SK-N-SH (cell line): ENCODE results near the gene RNF19B. TPM values are rescaled to one million over a fixed set of nuclear protein-coding genes. Genes with fewer than 3 reads are reported as not detected.

Experiments used
- CTCF ChIA-PET: fragments of 300-600, 350-600 bp; formaldehyde crosslinking; extraction: SDS; loops from one replicate; lab custom pipeline; 2021; lab: Yijun Ruan, JAX
- POLR2A ChIA-PET: fragments of 350-600 bp; sonication (Branson Sonifier 250); formaldehyde crosslinking; extraction: SDS; loops from one replicate; lab custom pipeline; 2020; ENCODE audit warnings: antibody characterized with exemption, inconsistent platforms; lab: Yijun Ruan, JAX
- DNase-seq: peaks from one replicate; pipeline ENCODE4 v3.0.0; 2012
- H2AFZ ChIP-seq: fragments of 200-600 bp; sonication (generic); 2 replicates; pipeline ENCODE4 v1.8.1; 2016; ENCODE audit warnings: antibody characterized with exemption, mild to moderate bottlenecking, low read depth
- H3F3A ChIP-seq: fragments of 200-600 bp; sonication (generic); replicated peaks from 2 replicates; pipeline ENCODE3; 2016; ENCODE audit warnings: antibody characterized with exemption, mild to moderate bottlenecking; ENCODE audit not compliant: insufficient read depth
- H3K27ac ChIP-seq, 2 experiments: fragments of 200-500 bp in 1 of 2; fragments of 200-600 bp in 1 of 2; sonication (Bioruptor generic) in 1 of 2; sonication (generic), shearing (Covaris generic) in 1 of 2; 2 replicates each; pipeline versions ENCODE4 v1.5.1 to v1.6.1; 2014 to 2016; ENCODE audit warnings: low read depth in 2 of 2, inconsistent platforms in 1 of 2, low read length in 1 of 2, mild to moderate bottlenecking in 1 of 2, mixed read lengths in 1 of 2
- H3K27me3 ChIP-seq: fragments of 200-600 bp; sonication (generic), shearing (Covaris generic); 2 replicates; pipeline ENCODE4 v1.6.1; 2016; ENCODE audit warnings: mixed run types; ENCODE audit not compliant: insufficient read depth
- H3K36me3 ChIP-seq, 2 experiments: fragments of 200-500 bp in 1 of 2; fragments of 200-600 bp in 1 of 2; sonication (Bioruptor generic) in 1 of 2; sonication (generic) in 1 of 2; replicated peaks in 1 of 2; 2 replicates each; pipeline versions ENCODE3 to v1.5.1; 2014 to 2016; ENCODE audit warnings: low read length in 1 of 2, mild to moderate bottlenecking in 1 of 2; ENCODE audit not compliant: insufficient read depth in 2 of 2, control insufficient read depth in 1 of 2
- H3K4me1 ChIP-seq, 2 experiments: fragments of 200-500 bp in 1 of 2; fragments of 200-600 bp in 1 of 2; sonication (Bioruptor generic) in 1 of 2; sonication (generic), shearing (Covaris generic) in 1 of 2; 2 replicates each; pipeline versions ENCODE4 v1.5.1 to v1.6.1; 2014 to 2016; ENCODE audit warnings: low read depth in 1 of 2, low read length in 1 of 2, mixed run types in 1 of 2; ENCODE audit not compliant: insufficient read depth in 2 of 2, control insufficient read depth in 1 of 2
- H3K4me2 ChIP-seq: fragments of 200-600 bp; sonication (generic), shearing (Covaris generic); 2 replicates; pipeline ENCODE4 v1.6.1; 2017; ENCODE audit warnings: mixed run types
- H3K4me3 ChIP-seq, 2 experiments: fragments of 200-500 bp in 1 of 2; fragments of 200-600 bp in 1 of 2; sonication (Bioruptor generic) in 1 of 2; sonication (generic), shearing (Covaris generic) in 1 of 2; 2 replicates each; pipeline versions ENCODE4 v1.5.1 to v1.8.1; 2014 to 2016; ENCODE audit warnings: low read depth in 2 of 2, inconsistent platforms in 1 of 2, low read length in 1 of 2, mild to moderate bottlenecking in 1 of 2, mixed read lengths in 1 of 2, moderate library complexity in 1 of 2
- H3K79me2 ChIP-seq: fragments of 200-600 bp; sonication (generic); 2 replicates; pipeline ENCODE4 v1.8.1; 2017; ENCODE audit warnings: mild to moderate bottlenecking; ENCODE audit not compliant: insufficient read depth
- H3K9ac ChIP-seq: fragments of 200-600 bp; sonication (generic); 2 replicates; pipeline ENCODE4 v1.6.1; 2017; ENCODE audit warnings: mixed run types
- H3K9me2 ChIP-seq: fragments of 200-600 bp; sonication (generic); 2 replicates; pipeline ENCODE4 v1.6.1; 2017; ENCODE audit warnings: mixed run types
- H3K9me3 ChIP-seq: fragments of 200-600 bp; sonication (generic); 2 replicates; pipeline ENCODE4 v1.6.1; 2017; ENCODE audit warnings: mixed run types, mild to moderate bottlenecking, moderate library complexity
- H4K20me1 ChIP-seq: fragments of 200-600 bp; sonication (generic); 2 replicates; pipeline ENCODE4 v1.6.1; 2017; ENCODE audit warnings: mild to moderate bottlenecking, mixed run types; ENCODE audit not compliant: insufficient read depth
- CTCF ChIP-seq: fragments of 200-600 bp; sonication (generic); IDR thresholded peaks from 2 replicates; pipeline ENCODE4 v1.6.1; 2017; ENCODE audit warnings: antibody characterized with exemption, mild to moderate bottlenecking, moderate library complexity
- ELF1 ChIP-seq: IDR thresholded peaks from 2 replicates; pipeline ENCODE4 v1.4.0; 2012
- EP300 ChIP-seq, 2 experiments: IDR thresholded peaks; 2 replicates each; pipeline versions ENCODE4 v1.4.0 to v1.6.1; 2012; ENCODE audit warnings: borderline replicate concordance in 1 of 2, low read depth in 1 of 2, low read length in 1 of 2
- FOSL2 ChIP-seq: IDR thresholded peaks from 2 replicates; pipeline ENCODE4 v1.4.0; 2012; ENCODE audit warnings: low read depth, mild to moderate bottlenecking, moderate library complexity, borderline replicate concordance
- FOXM1 ChIP-seq: IDR thresholded peaks from 2 replicates; pipeline ENCODE4 v1.4.0; 2012; ENCODE audit warnings: low read depth, mild to moderate bottlenecking
- JUND ChIP-seq: IDR thresholded peaks from 2 replicates; pipeline ENCODE4 v1.4.0; 2012
- MAX ChIP-seq: IDR thresholded peaks from 2 replicates; pipeline ENCODE4 v1.4.0; 2012; ENCODE audit warnings: low read depth
- NFIC ChIP-seq: IDR thresholded peaks from 2 replicates; pipeline ENCODE4 v1.4.0; 2012; ENCODE audit warnings: borderline replicate concordance
- POLR2AphosphoS5 ChIP-seq: IDR thresholded peaks from 2 replicates; pipeline ENCODE4 v1.6.1; 2012; ENCODE audit warnings: low read depth, low read length
- RAD21 ChIP-seq: IDR thresholded peaks from 2 replicates; pipeline ENCODE4 v1.6.1; 2012; ENCODE audit warnings: mild to moderate bottlenecking, low read length
- RCOR1 ChIP-seq: fragments of 150-350 bp; IDR thresholded peaks from 2 replicates; pipeline ENCODE4 v1.6.1; 2017; ENCODE audit warnings: antibody characterized with exemption, low read length
- RFX5 ChIP-seq: IDR thresholded peaks from 2 replicates; pipeline ENCODE4 v1.6.1; 2012; ENCODE audit warnings: mild to moderate bottlenecking, improper control_type of control experiment, low read length
- SIN3A ChIP-seq: IDR thresholded peaks from 2 replicates; pipeline ENCODE4 v1.6.1; 2012; ENCODE audit warnings: low read depth, mild to moderate bottlenecking, low read length, moderate library complexity, borderline replicate concordance
- SMC3 ChIP-seq: IDR thresholded peaks from 2 replicates; pipeline ENCODE4 v1.6.1; 2012; ENCODE audit warnings: low read depth, low read length, improper control_type of control experiment
- TCF12 ChIP-seq: IDR thresholded peaks from 2 replicates; pipeline ENCODE4 v1.4.0; 2012
- TEAD4 ChIP-seq: IDR thresholded peaks from 2 replicates; pipeline ENCODE4 v1.4.0; 2012; ENCODE audit warnings: mild to moderate bottlenecking, borderline replicate concordance; ENCODE audit not compliant: insufficient read depth
- USF2 ChIP-seq: fragments of 150-350 bp; IDR thresholded peaks from 2 replicates; pipeline ENCODE4 v1.6.1; 2017; ENCODE audit warnings: antibody characterized with exemption, low read length, low read depth, borderline replicate concordance
- ZBTB33 ChIP-seq: IDR thresholded peaks from 2 replicates; pipeline ENCODE4 v1.4.0; 2012; ENCODE audit warnings: low read depth, borderline replicate concordance
- WGBS: methylation state at CpG from one replicate; pipeline ENCODE4 v1.1.6; 2017; ENCODE audit warnings: low lambda C conversion rate; 5-methylcytosine and 5-hydroxymethylcytosine counted together
- polyA plus RNA-seq, 3 experiments: library from polyadenylated mRNA; depleted of rRNA; stranded (reverse); fragments of >200 nt; gene quantifications; 2 replicates each; pipeline ENCODE4 v1.2.3, GENCODE V29; 2012
- TF ChIP-seq, protein P1 (sequence below): fragments of 150-350 bp; IDR thresholded peaks from 2 replicates; pipeline ENCODE4 v1.6.1; 2016; ENCODE audit warnings: mild to moderate bottlenecking, low read depth, low read length

Gene RNF19B
- polyA plus RNA-seq, 1 of the 3 experiments (the other 2 are of a cell fraction): 20.1 TPM

DNA sequence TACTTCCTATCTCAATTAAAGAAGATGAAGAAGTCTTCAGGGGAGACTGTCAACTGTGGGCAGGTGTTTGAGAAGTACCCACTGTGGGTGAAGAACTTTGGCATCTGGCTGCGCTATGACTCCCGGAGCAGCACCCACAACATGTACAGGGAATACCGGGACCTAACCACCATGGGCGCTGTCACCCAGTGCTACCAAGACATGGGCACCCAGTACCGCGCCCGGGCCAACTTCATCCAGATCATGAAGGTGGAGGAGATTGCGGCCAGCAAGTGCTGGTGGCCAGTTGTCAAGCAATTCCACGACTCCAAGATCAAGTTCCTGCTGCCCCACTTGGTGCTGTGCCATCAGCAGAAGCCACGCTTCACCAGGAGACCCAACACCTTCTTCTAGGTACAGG is 15.5 kb upstream of the RNF19B start:
- Histone ChIP-seq H3K9me3 (no peaks in the 10 kb centered on the region), H3K36me3 (no peaks in the 10 kb centered on the region), H3K4me3 (no peak overlapping the region), H3K9ac (no peak overlapping the region), H4K20me1 (no peaks in the 10 kb centered on the region), H3K79me2 (no peaks in the 10 kb centered on the region), H3K9me2 (no peaks in the 10 kb centered on the region), H3F3A (peaks cover 5% of the 10 kb centered on the region), H2AFZ (no peak overlapping the region), H3K4me1 (peaks cover 11 to 18% of the 10 kb centered on the region in 2 experiments), H3K27me3 (no peaks in the 10 kb centered on the region), H3K4me2 (no peak overlapping the region), H3K27ac (no peak overlapping the region)
- DNase-seq: no peak
- POLR2A ChIA-PET: no interaction called here
- CTCF ChIA-PET: no interaction called here
- 83% methylated on average over 1 of the region's 10 CpGs for WGBS
- TF ChIP-seq CTCF (no peak), ELF1 (no peak), FOXM1 (no peak), TCF12 (no peak), TEAD4 (no peak), USF2 (no peak), ZBTB33 (no peak), SMC3 (no peak), RAD21 (no peak), POLR2AphosphoS5 (no peak), SIN3A (no peak), EP300 (IDR thresholded peaks at IDR 0.05; ENCODE audit: borderline replicate concordance in 1 of 2, low read depth in 1 of 2, low read length in 1 of 2) (no peak), RFX5 (no peak), NFIC (no peak), JUND (no peak), FOSL2 (no peak), MAX (no peak), RCOR1 (no peak)
- TF ChIP-seq, protein P1, sequence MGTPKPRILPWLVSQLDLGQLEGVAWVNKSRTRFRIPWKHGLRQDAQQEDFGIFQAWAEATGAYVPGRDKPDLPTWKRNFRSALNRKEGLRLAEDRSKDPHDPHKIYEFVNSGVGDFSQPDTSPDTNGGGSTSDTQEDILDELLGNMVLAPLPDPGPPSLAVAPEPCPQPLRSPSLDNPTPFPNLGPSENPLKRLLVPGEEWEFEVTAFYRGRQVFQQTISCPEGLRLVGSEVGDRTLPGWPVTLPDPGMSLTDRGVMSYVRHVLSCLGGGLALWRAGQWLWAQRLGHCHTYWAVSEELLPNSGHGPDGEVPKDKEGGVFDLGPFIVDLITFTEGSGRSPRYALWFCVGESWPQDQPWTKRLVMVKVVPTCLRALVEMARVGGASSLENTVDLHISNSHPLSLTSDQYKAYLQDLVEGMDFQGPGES: no peak
